Endothelial cell of umbilical vein (primary cell): ENCODE measurements around the gene ANTXRL.
"Not testable (repeated sequence)": the region's sequence is repeated elsewhere in the genome, so short reads cannot be mapped to it uniquely, and the experiment has no call there.

Experiments used
- EZH2 ChIP-seq: IDR thresholded peaks from 2 replicates; pipeline ENCODE4 v1.6.1; 2012; ENCODE audit warnings: borderline replicate concordance, low read depth, mild to moderate bottlenecking, moderate library complexity, low read length, inconsistent platforms; ENCODE audit not compliant: severe bottlenecking
- JUN ChIP-seq: IDR thresholded peaks from 2 replicates; pipeline ENCODE4 v1.6.1; 2011; ENCODE audit warnings: borderline replicate concordance, low read depth; ENCODE audit not compliant: insufficient read length, insufficient read depth
- POLR2A ChIP-seq: IDR thresholded peaks from 2 replicates; pipeline ENCODE4 v1.6.1; 2012; ENCODE audit warnings: low read depth, mild to moderate bottlenecking, control low read depth, low read length
- POLR2AphosphoS5 ChIP-seq: IDR thresholded peaks from 2 replicates; pipeline ENCODE4 v1.6.1; 2012; ENCODE audit warnings: low read depth, mild to moderate bottlenecking, control low read depth, low read length, moderate library complexity; ENCODE audit not compliant: insufficient read depth
- TF ChIP-seq, protein P1 (sequence below), 2 donors: IDR thresholded peaks; 1 replicate in 1 of 2; 2 replicates in 1 of 2; pipeline ENCODE4 v1.5.1; 2011; ENCODE audit warnings: low read length in 2 of 2, mild to moderate bottlenecking in 2 of 2, moderate library complexity in 2 of 2, control low read depth in 1 of 2, inconsistent platforms in 1 of 2, low read depth in 1 of 2; ENCODE audit not compliant: insufficient read depth in 1 of 2; ENCODE audit errors: extremely low read depth in 1 of 2
- TF ChIP-seq, protein P2 (sequence below): IDR thresholded peaks from 2 replicates; pipeline ENCODE4 v1.6.1; 2011; ENCODE audit not compliant: insufficient read depth, insufficient read length

DNA sequence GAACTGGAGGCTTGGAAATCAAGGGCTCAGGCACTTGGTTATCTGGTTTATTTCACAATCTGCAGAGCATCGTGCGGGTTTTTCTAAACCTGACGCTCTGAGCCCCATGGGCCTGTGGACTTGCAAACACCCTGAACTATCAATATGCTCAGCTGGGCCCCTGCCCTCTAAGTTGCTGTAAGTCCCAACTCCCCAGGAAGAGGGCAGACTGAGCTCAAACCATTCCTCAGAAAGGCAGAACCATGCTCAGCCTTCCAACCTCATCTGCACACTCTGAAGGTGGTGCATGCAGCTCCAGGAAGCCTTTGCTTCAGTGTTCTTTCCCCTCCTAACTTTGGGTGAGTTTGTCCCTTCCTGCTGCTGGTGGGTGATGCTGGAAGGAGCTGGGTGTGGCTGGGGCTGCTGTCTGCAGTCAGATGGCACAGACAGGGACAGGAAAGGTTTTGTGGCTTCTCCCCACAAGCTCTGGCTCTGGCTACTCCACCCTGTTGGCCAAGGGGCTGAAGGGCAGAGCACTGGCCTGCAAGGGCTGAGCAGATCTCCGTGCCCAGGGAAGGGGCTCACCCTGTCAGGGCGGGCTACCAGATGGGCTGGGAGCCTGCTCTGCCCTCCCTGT, 92.5 kb downstream of the ANTXRL start:
- TF ChIP-seq, protein P1, sequence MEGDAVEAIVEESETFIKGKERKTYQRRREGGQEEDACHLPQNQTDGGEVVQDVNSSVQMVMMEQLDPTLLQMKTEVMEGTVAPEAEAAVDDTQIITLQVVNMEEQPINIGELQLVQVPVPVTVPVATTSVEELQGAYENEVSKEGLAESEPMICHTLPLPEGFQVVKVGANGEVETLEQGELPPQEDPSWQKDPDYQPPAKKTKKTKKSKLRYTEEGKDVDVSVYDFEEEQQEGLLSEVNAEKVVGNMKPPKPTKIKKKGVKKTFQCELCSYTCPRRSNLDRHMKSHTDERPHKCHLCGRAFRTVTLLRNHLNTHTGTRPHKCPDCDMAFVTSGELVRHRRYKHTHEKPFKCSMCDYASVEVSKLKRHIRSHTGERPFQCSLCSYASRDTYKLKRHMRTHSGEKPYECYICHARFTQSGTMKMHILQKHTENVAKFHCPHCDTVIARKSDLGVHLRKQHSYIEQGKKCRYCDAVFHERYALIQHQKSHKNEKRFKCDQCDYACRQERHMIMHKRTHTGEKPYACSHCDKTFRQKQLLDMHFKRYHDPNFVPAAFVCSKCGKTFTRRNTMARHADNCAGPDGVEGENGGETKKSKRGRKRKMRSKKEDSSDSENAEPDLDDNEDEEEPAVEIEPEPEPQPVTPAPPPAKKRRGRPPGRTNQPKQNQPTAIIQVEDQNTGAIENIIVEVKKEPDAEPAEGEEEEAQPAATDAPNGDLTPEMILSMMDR (IDR thresholded peaks at IDR 0.05; ENCODE audit: extremely low read depth in 1 of 2, insufficient read depth in 1 of 2, low read depth in 1 of 2, low read length in 2 of 2): not testable (repeated sequence)
- TF ChIP-seq POLR2A, EZH2, POLR2AphosphoS5, JUN: not testable (repeated sequence)
- TF ChIP-seq, protein P2, sequence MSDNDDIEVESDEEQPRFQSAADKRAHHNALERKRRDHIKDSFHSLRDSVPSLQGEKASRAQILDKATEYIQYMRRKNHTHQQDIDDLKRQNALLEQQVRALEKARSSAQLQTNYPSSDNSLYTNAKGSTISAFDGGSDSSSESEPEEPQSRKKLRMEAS: not testable (repeated sequence)
